ENCODE results near the gene COMMD6. TPM values are rescaled to one million over a fixed set of nuclear protein-coding genes. Genes with fewer than 3 reads are reported as not detected.

COMMD6 gene
- total and polyA plus RNA-seq, 2 of the 13 experiments (the other 11 are each of a cell fraction or from before 2014, with no cell fraction given) = 97.0 to 164 TPM

GRCh38 chr13:75544681-75545330, 7.2 kb upstream of the COMMD6 start (continued):
- TF ChIP-seq THAP9 (CRISPR knock-in tag; IDR thresholded peaks at IDR 0.05; ENCODE audit: borderline replicate concordance) (no peak), BORCS8-MEF2B (CRISPR knock-in tag; IDR thresholded peaks at IDR 0.05) (no peak), RNF2 (conservative IDR thresholded peaks at IDR 0.05; ENCODE audit: low read depth) (no peak), ARID5B (CRISPR knock-in tag; IDR thresholded peaks at IDR 0.05) (0 out of 2 replicates have a peak, but pooled peaks have one; percentile 15), ZKSCAN8 (CRISPR knock-in tag; IDR thresholded peaks at IDR 0.05; ENCODE audit: borderline replicate concordance) (no peak), ZFP91 (CRISPR knock-in tag; IDR thresholded peaks at IDR 0.05; ENCODE audit: borderline replicate concordance) (no peak), ZNF781 (CRISPR knock-in tag; IDR thresholded peaks at IDR 0.05; ENCODE audit: borderline replicate concordance, not compliant biosample characterization) (no peak), TSC22D2 (CRISPR knock-in tag; IDR thresholded peaks at IDR 0.05; ENCODE audit: borderline replicate concordance) (no peak), SALL2 (CRISPR knock-in tag; IDR thresholded peaks at IDR 0.05) (no peak), GATA4 (IDR thresholded peaks at IDR 0.05; ENCODE audit: borderline replicate concordance, low read depth) (no peak), TAF1 (CRISPR knock-in tag; IDR thresholded peaks at IDR 0.05) (no peak), SRF (IDR thresholded peaks at IDR 0.05; ENCODE audit: low read depth, low read length) (no peak)

Measured in HepG2 (cell line).